ENCODE measurements around the gene KCNIP4.
"Not testable (repeated sequence)": the region's sequence is repeated elsewhere in the genome, so short reads cannot be mapped to it uniquely, and the experiment has no call there.

The KCNIP4 gene

GRCh38 chr4:20778896-20779295 lies 1169.7 kb downstream of the KCNIP4 start:
- no peak overlapping the region for H3K27ac ChIP-seq (ENCODE audit: low read length)
- no CpG with 5 or more reads among the region's 1 CpG for WGBS (ENCODE audit: insufficient coverage, insufficient read length)
- H3K36me3 ChIP-seq (ENCODE audit: control insufficient read depth, insufficient read depth, low read length): no peaks in the 10 kb centered on the region
- DNase-seq (ENCODE audit: low read depth, low spot score): no peak
- H3K27me3 ChIP-seq (ENCODE audit: control insufficient read depth, insufficient read depth, low read length): no peaks in the 10 kb centered on the region
- no peaks in the 10 kb centered on the region for H3K9me3 ChIP-seq (ENCODE audit: control insufficient read depth, insufficient read depth, low read length)
- no peaks in the 10 kb centered on the region for H3K4me1 ChIP-seq (ENCODE audit: control insufficient read depth, insufficient read depth, low read length)
- no peak overlapping the region for H3K4me3 ChIP-seq (ENCODE audit: low read length)

GRCh38 chr4:20773144-20773997 lies 1175.2 kb downstream of the KCNIP4 start:
- WGBS (ENCODE audit: insufficient coverage, insufficient read length): no CpG with 5 or more reads among the region's 14 CpGs
- H3K36me3 ChIP-seq (ENCODE audit: control insufficient read depth, insufficient read depth, low read length): no peaks in the 10 kb centered on the region

GRCh38 chr4:20764366-20764992 lies 1184.1 kb downstream of the KCNIP4 start:
- no peaks in the 10 kb centered on the region for H3K27me3 ChIP-seq (ENCODE audit: control insufficient read depth, insufficient read depth, low read length)
- no peak overlapping the region for H3K4me3 ChIP-seq (ENCODE audit: low read length)

More at GRCh38 chr4:20773144-20773997, 1175.2 kb downstream of the KCNIP4 start:
- H3K27ac ChIP-seq (ENCODE audit: low read length): no peak overlapping the region
- peak; percentile 84 for DNase-seq (ENCODE audit: low read depth, low spot score)
- no peaks in the 10 kb centered on the region for H3K4me1 ChIP-seq (ENCODE audit: control insufficient read depth, insufficient read depth, low read length)
- no peaks in the 10 kb centered on the region for H3K9me3 ChIP-seq (ENCODE audit: control insufficient read depth, insufficient read depth, low read length)
- no peak overlapping the region for H3K4me3 ChIP-seq (ENCODE audit: low read length)
- no peaks in the 10 kb centered on the region for H3K27me3 ChIP-seq (ENCODE audit: control insufficient read depth, insufficient read depth, low read length)

GRCh38 chr4:20761826-20762225 lies 1186.7 kb downstream of the KCNIP4 start:
- no peaks in the 10 kb centered on the region for H3K36me3 ChIP-seq (ENCODE audit: control insufficient read depth, insufficient read depth, low read length)
- no CpG with 5 or more reads among the region's 1 CpG for WGBS (ENCODE audit: insufficient coverage, insufficient read length)
- no peak for DNase-seq (ENCODE audit: low read depth, low spot score)
- H3K27me3 ChIP-seq (ENCODE audit: control insufficient read depth, insufficient read depth, low read length): no peaks in the 10 kb centered on the region
- no peaks in the 10 kb centered on the region for H3K4me1 ChIP-seq (ENCODE audit: control insufficient read depth, insufficient read depth, low read length)
- no peaks in the 10 kb centered on the region for H3K9me3 ChIP-seq (ENCODE audit: control insufficient read depth, insufficient read depth, low read length)
- H3K27ac ChIP-seq (ENCODE audit: low read length): no peak overlapping the region
- H3K4me3 ChIP-seq (ENCODE audit: low read length): no peak overlapping the region

More at GRCh38 chr4:20764366-20764992, 1184.1 kb downstream of the KCNIP4 start:
- WGBS (ENCODE audit: insufficient coverage, insufficient read length): no CpG with 5 or more reads among the region's 13 CpGs
- DNase-seq (ENCODE audit: low read depth, low spot score): no peak
- H3K4me1 ChIP-seq (ENCODE audit: control insufficient read depth, insufficient read depth, low read length): no peaks in the 10 kb centered on the region
- H3K9me3 ChIP-seq (ENCODE audit: control insufficient read depth, insufficient read depth, low read length): no peaks in the 10 kb centered on the region
- H3K27ac ChIP-seq (ENCODE audit: low read length): no peak overlapping the region
- no peaks in the 10 kb centered on the region for H3K36me3 ChIP-seq (ENCODE audit: control insufficient read depth, insufficient read depth, low read length)

GRCh38 chr4:20761382-20761781 lies 1187.2 kb downstream of the KCNIP4 start:
- no peak for DNase-seq (ENCODE audit: low read depth, low spot score)

GRCh38 chr4:20760053-20760452 lies 1188.5 kb downstream of the KCNIP4 start:
- no peak overlapping the region for H3K4me3 ChIP-seq (ENCODE audit: low read length)
- DNase-seq (ENCODE audit: low read depth, low spot score): no peak
- no peaks in the 10 kb centered on the region for H3K9me3 ChIP-seq (ENCODE audit: control insufficient read depth, insufficient read depth, low read length)
- WGBS (ENCODE audit: insufficient coverage, insufficient read length): no CpG with 5 or more reads among the region's 2 CpGs
- no peaks in the 10 kb centered on the region for H3K27me3 ChIP-seq (ENCODE audit: control insufficient read depth, insufficient read depth, low read length)
- H3K4me1 ChIP-seq (ENCODE audit: control insufficient read depth, insufficient read depth, low read length): no peaks in the 10 kb centered on the region
- no peaks in the 10 kb centered on the region for H3K36me3 ChIP-seq (ENCODE audit: control insufficient read depth, insufficient read depth, low read length)
- H3K27ac ChIP-seq (ENCODE audit: low read length): no peak overlapping the region

More at GRCh38 chr4:20761382-20761781, 1187.2 kb downstream of the KCNIP4 start:
- Histone ChIP-seq H3K4me1 (ENCODE audit: control insufficient read depth, insufficient read depth, low read length) (no peaks in the 10 kb centered on the region), H3K9me3 (ENCODE audit: control insufficient read depth, insufficient read depth, low read length) (no peaks in the 10 kb centered on the region), H3K27ac (ENCODE audit: low read length) (no peak overlapping the region), H3K27me3 (ENCODE audit: control insufficient read depth, insufficient read depth, low read length) (no peaks in the 10 kb centered on the region), H3K4me3 (ENCODE audit: low read length) (no peak overlapping the region), H3K36me3 (ENCODE audit: control insufficient read depth, insufficient read depth, low read length) (no peaks in the 10 kb centered on the region)

- H3K27me3 ChIP-seq (ENCODE audit: control insufficient read depth, insufficient read depth, low read length): no peaks in the 10 kb centered on the region
- no peaks in the 10 kb centered on the region for H3K36me3 ChIP-seq (ENCODE audit: control insufficient read depth, insufficient read depth, low read length)
- no peak overlapping the region for H3K27ac ChIP-seq (ENCODE audit: low read length)
- WGBS (ENCODE audit: insufficient coverage, insufficient read length): no CpG with 5 or more reads among the region's 1 CpG
- no peaks in the 10 kb centered on the region for H3K9me3 ChIP-seq (ENCODE audit: control insufficient read depth, insufficient read depth, low read length)
- H3K4me3 ChIP-seq (ENCODE audit: low read length): no peak overlapping the region
- DNase-seq (ENCODE audit: low read depth, low spot score): no peak
- no peaks in the 10 kb centered on the region for H3K4me1 ChIP-seq (ENCODE audit: control insufficient read depth, insufficient read depth, low read length)
These were observed 1194.5 kb downstream of the KCNIP4 start for GRCh38 chr4:20754036-20754435.

GRCh38 chr4:20752641-20753040 lies 1195.9 kb downstream of the KCNIP4 start:
- WGBS (ENCODE audit: insufficient coverage, insufficient read length): no CpG with 5 or more reads among the region's 3 CpGs

GRCh38 chr4:20746000-20746399 lies 1202.6 kb downstream of the KCNIP4 start:
- not testable (repeated sequence) for DNase-seq (ENCODE audit: low read depth, low spot score); H3K27me3 ChIP-seq (ENCODE audit: control insufficient read depth, insufficient read depth, low read length); H3K4me1 ChIP-seq (ENCODE audit: control insufficient read depth, insufficient read depth, low read length); H3K36me3 ChIP-seq (ENCODE audit: control insufficient read depth, insufficient read depth, low read length); H3K9me3 ChIP-seq (ENCODE audit: control insufficient read depth, insufficient read depth, low read length); H3K27ac ChIP-seq (ENCODE audit: low read length); H3K4me3 ChIP-seq (ENCODE audit: low read length)
- no CpG with 5 or more reads among the region's 4 CpGs for WGBS (ENCODE audit: insufficient coverage, insufficient read length)

More at GRCh38 chr4:20752641-20753040, 1195.9 kb downstream of the KCNIP4 start:
- Histone ChIP-seq H3K4me3 (ENCODE audit: low read length) (no peak overlapping the region), H3K36me3 (ENCODE audit: control insufficient read depth, insufficient read depth, low read length) (no peaks in the 10 kb centered on the region), H3K9me3 (ENCODE audit: control insufficient read depth, insufficient read depth, low read length) (no peaks in the 10 kb centered on the region), H3K4me1 (ENCODE audit: control insufficient read depth, insufficient read depth, low read length) (no peaks in the 10 kb centered on the region), H3K27ac (ENCODE audit: low read length) (no peak overlapping the region), H3K27me3 (ENCODE audit: control insufficient read depth, insufficient read depth, low read length) (no peaks in the 10 kb centered on the region)
- no peak for DNase-seq (ENCODE audit: low read depth, low spot score)

- Histone ChIP-seq H3K9me3 (ENCODE audit: control insufficient read depth, insufficient read depth, low read length) (no peaks in the 10 kb centered on the region; the same call in 1 of the 2 replicates), H3K4me3 (ENCODE audit: low read length) (no peak overlapping the region), H3K27me3 (ENCODE audit: control insufficient read depth, insufficient read depth, low read length) (no peaks in the 10 kb centered on the region), H3K27ac (ENCODE audit: low read length) (no peak overlapping the region), H3K4me1 (ENCODE audit: control insufficient read depth, insufficient read depth, low read length) (no peaks in the 10 kb centered on the region), H3K36me3 (ENCODE audit: control insufficient read depth, insufficient read depth, low read length) (peaks cover 5% of the 10 kb centered on the region; the same call in 1 of the 2 replicates)
- no CpG with 5 or more reads among the region's 1 CpG for whole genome bisulfite sequencing (ENCODE audit: insufficient coverage, insufficient read length)
- no peak for DNase-seq (ENCODE audit: low read depth, low spot score)
These were observed 1212.6 kb downstream of the KCNIP4 start for GRCh38 chr4:20735931-20736330.
